HepG2 (cell line): ENCODE results near the gene EBPL. TPM values are rescaled to one million over a fixed set of nuclear protein-coding genes. Genes with fewer than 3 reads are reported as not detected.

Experiments
- CBX2 ChIP-seq, 2 experiments: fragments of 200-600 bp in 1 of 2; sonication (generic); formaldehyde crosslinking in 1 of 2; IDR thresholded peaks; 2 replicates each; pipeline versions ENCODE4 v1.7.0 to v1.8.1; 2018 to 2022; ENCODE audit warnings: low read depth in 2 of 2, low read length in 1 of 2, mild to moderate bottlenecking in 1 of 2, missing genetic modification reagents in 1 of 2
- CEBPB ChIP-seq: IDR thresholded peaks from 2 replicates; pipeline ENCODE4 v1.6.1; 2011; ENCODE audit warnings: low read depth, low read length, improper control_type of control experiment, borderline replicate concordance
- DMAP1 ChIP-seq: IDR thresholded peaks from 2 replicates; pipeline ENCODE4 v1.6.1; 2016
- DPF2 ChIP-seq: sonication (generic); formaldehyde crosslinking; IDR thresholded peaks from 2 replicates; pipeline ENCODE4 v1.4.0; 2020; ENCODE audit warnings: mild to moderate bottlenecking, low read depth, missing genetic modification reagents, borderline replicate concordance
- HMGA1 ChIP-seq: sonication (generic); formaldehyde crosslinking; conservative IDR thresholded peaks from 2 replicates; pipeline ENCODE4 v1.4.0; 2020; ENCODE audit warnings: missing genetic modification reagents
- IRX3 ChIP-seq: sonication (generic); formaldehyde crosslinking; IDR thresholded peaks from 2 replicates; pipeline ENCODE4 v1.8.1; 2023; ENCODE audit warnings: mild to moderate bottlenecking, low read depth, missing genetic modification reagents, borderline replicate concordance
- ISX ChIP-seq: sonication (generic); formaldehyde crosslinking; conservative IDR thresholded peaks from 2 replicates; pipeline ENCODE4 v1.5.0; 2020; ENCODE audit warnings: missing genetic modification reagents
- LCORL ChIP-seq, 2 experiments: fragments of 450-650 bp in 1 of 2; sonication (generic) in 1 of 2; formaldehyde crosslinking in 1 of 2; IDR thresholded peaks; 2 replicates each; pipeline versions ENCODE4 v1.5.0 to v1.6.1; 2017 to 2020; ENCODE audit warnings: antibody characterized with exemption in 1 of 2, missing genetic modification reagents in 1 of 2
- MAFK ChIP-seq, 2 experiments: IDR thresholded peaks in 1 of 2; conservative IDR thresholded peaks in 1 of 2; 2 replicates each; pipeline ENCODE4 v1.6.1; 2011; ENCODE audit warnings: improper control_type of control experiment in 2 of 2, low read length in 2 of 2
- NCOA5 ChIP-seq: sonication (generic); formaldehyde crosslinking; IDR thresholded peaks from 2 replicates; pipeline ENCODE4 v1.4.0; 2020; ENCODE audit warnings: missing genetic modification reagents
- NFYC ChIP-seq: IDR thresholded peaks from 2 replicates; pipeline ENCODE4 v1.6.1; 2016; ENCODE audit warnings: missing genetic modification reagents, missing compliant biosample characterization
- SRSF9 ChIP-seq: fragments of 200-400 bp; formaldehyde crosslinking; IDR thresholded peaks from 2 replicates; pipeline ENCODE4 v1.6.1; 2018; ENCODE audit warnings: borderline replicate concordance, mild to moderate bottlenecking, low read depth, low read length; ENCODE audit not compliant: insufficient read depth, poor library complexity, severe bottlenecking
- ZNF143 ChIP-seq: sonication (generic); formaldehyde crosslinking; IDR thresholded peaks from 2 replicates; pipeline ENCODE4 v1.4.0; 2020; ENCODE audit warnings: missing genetic modification reagents
- ZNF264 ChIP-seq: sonication (generic); formaldehyde crosslinking; IDR thresholded peaks from 2 replicates; pipeline ENCODE4 v1.4.0; 2020; ENCODE audit warnings: missing genetic modification reagents
- ZNF557 ChIP-seq: sonication (generic); formaldehyde crosslinking; IDR thresholded peaks from 2 replicates; pipeline ENCODE4 v1.4.0; 2020; ENCODE audit warnings: missing genetic modification reagents
- ZNF577 ChIP-seq: sonication (generic); formaldehyde crosslinking; IDR thresholded peaks from 2 replicates; pipeline ENCODE4 v1.4.0; 2020; ENCODE audit warnings: mild to moderate bottlenecking, low read depth, missing genetic modification reagents, borderline replicate concordance
- polyA plus RNA-seq, 8 experiments: library from polyadenylated mRNA; depleted of rRNA in 3 of 8; stranded (reverse) in 7 of 8; unstranded in 1 of 8; fragments of >200 nt; fragmentation: Illumina TruSeq in 4 of 8; extraction: Trizol in 4 of 8; gene quantifications; 2 replicates each; pipeline versions ENCODE4 v1.2.1 to v1.2.3, GENCODE V29; 2011 to 2016; ENCODE audit warnings: low read depth in 4 of 8, missing spikeins in 1 of 8, mixed read lengths in 1 of 8; ENCODE audit not compliant: insufficient read depth in 1 of 8
- total RNA-seq, 5 experiments: library from RNA; depleted of rRNA; stranded (reverse); fragments of >200 nt; fragmentation: Illumina TruSeq; extraction: Trizol; gene quantifications; 2 replicates each; pipeline ENCODE4 v1.2.3, GENCODE V29; 2016; ENCODE audit warnings: low read depth in 1 of 5
- TF ChIP-seq, protein P1 (sequence below): sonication (generic); formaldehyde crosslinking; IDR thresholded peaks from 2 replicates; pipeline ENCODE4 v1.4.0; 2020; ENCODE audit warnings: mild to moderate bottlenecking, missing genetic modification reagents
- TF ChIP-seq, protein P2 (sequence below): sonication (generic); formaldehyde crosslinking; IDR thresholded peaks from 2 replicates; pipeline ENCODE4 v1.8.0; 2022; ENCODE audit warnings: mild to moderate bottlenecking, missing genetic modification reagents; ENCODE audit not compliant: insufficient replicate concordance
- TF ChIP-seq, protein P3 (sequence below): sonication (generic); formaldehyde crosslinking; IDR thresholded peaks from 2 replicates; pipeline ENCODE4 v1.5.1; 2020; ENCODE audit warnings: mild to moderate bottlenecking, moderate library complexity, missing genetic modification reagents
- TF ChIP-seq, protein P4 (sequence below): sonication (generic); formaldehyde crosslinking; conservative IDR thresholded peaks from 2 replicates; pipeline ENCODE4 v1.8.0; 2022; ENCODE audit warnings: missing genetic modification reagents
- TF ChIP-seq, protein P5 (sequence below): sonication (generic); formaldehyde crosslinking; conservative IDR thresholded peaks from 2 replicates; pipeline ENCODE4 v1.4.0; 2020; ENCODE audit warnings: missing genetic modification reagents

EBPL gene
- total and polyA plus RNA-seq, 2 of the 13 experiments (the other 11 are each of a cell fraction or from before 2014, with no cell fraction given): 96.5 to 152 TPM

DNA sequence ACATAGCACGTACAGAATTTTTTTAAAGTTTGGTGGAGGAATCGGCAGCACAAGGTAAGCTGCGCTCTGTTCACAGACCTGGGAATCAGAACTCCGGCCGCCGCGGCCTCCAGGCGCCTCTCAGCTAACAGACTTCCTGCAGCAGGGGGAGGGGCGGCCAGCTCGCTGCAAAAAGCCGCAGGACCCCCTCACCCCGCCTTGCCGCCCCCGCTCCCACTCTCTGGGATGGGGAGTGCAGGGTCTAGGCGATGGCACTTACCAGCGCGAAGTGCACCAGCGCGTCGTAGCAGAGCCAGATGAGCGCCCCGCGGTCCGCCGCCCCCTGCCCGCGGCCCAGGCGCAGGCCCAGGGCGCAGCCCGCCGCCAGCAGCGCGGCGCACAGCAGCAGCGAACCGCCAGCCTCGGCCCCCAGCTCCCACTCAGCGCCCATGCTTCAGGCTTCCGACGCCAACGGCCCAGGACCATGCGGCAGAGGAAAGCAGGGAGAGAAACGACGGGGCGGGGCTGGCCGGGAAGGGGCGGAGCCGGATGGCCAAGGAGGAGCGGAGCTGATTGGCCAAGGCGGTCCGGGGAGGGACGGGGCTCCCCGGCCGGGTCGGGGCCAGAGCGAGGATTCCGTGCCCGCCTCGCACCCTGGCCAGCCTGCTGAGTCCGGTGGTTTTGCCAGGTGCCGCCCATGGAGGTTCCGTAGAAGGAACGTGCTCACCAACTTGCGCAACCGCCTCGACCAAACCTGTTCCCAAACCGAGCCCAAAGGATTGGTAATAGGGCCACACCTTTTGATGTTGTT lies at the start of gene EBPL (continued):
- TF ChIP-seq DPF2 (CRISPR knock-in tag) (no peak), NFYC (CRISPR knock-in tag) (peak; percentile 79), DMAP1 (CRISPR knock-in tag) (peak; percentile 83; the same call in 1 of the 2 replicates), MAFK (conservative IDR thresholded peaks at IDR 0.05 in 1 of 2, IDR thresholded peaks at IDR 0.05 in 1 of 2; ENCODE audit: low read length in 2 of 2) (no peak), ZNF143 (CRISPR knock-in tag) (no peak; the same call in 1 of the 2 replicates), IRX3 (CRISPR knock-in tag) (peak; percentile 92), ZNF577 (CRISPR knock-in tag) (no peak), CEBPB (peak; percentile 87), ZNF557 (CRISPR knock-in tag) (no peak; the same call in 1 of the 2 replicates), LCORL (IDR thresholded peaks at IDR 0.05) (no peak), LCORL (CRISPR knock-in tag; IDR thresholded peaks at IDR 0.05) (peak; percentile 87), HMGA1 (CRISPR knock-in tag) (no peak), CBX2 (IDR thresholded peaks at IDR 0.05; ENCODE audit: low read depth, low read length) (no peak), CBX2 (CRISPR knock-in tag; IDR thresholded peaks at IDR 0.05; ENCODE audit: low read depth) (no peak), NCOA5 (CRISPR knock-in tag) (no peak), SRSF9 (no peak), ZNF264 (CRISPR knock-in tag) (no peak; the same call in 1 of the 2 replicates), ISX (CRISPR knock-in tag) (no peak; the same call in 1 of the 2 replicates)
- TF ChIP-seq, protein P1, sequence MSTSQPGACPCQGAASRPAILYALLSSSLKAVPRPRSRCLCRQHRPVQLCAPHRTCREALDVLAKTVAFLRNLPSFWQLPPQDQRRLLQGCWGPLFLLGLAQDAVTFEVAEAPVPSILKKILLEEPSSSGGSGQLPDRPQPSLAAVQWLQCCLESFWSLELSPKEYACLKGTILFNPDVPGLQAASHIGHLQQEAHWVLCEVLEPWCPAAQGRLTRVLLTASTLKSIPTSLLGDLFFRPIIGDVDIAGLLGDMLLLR (CRISPR knock-in tag): peak; percentile 95
- TF ChIP-seq, protein P2, sequence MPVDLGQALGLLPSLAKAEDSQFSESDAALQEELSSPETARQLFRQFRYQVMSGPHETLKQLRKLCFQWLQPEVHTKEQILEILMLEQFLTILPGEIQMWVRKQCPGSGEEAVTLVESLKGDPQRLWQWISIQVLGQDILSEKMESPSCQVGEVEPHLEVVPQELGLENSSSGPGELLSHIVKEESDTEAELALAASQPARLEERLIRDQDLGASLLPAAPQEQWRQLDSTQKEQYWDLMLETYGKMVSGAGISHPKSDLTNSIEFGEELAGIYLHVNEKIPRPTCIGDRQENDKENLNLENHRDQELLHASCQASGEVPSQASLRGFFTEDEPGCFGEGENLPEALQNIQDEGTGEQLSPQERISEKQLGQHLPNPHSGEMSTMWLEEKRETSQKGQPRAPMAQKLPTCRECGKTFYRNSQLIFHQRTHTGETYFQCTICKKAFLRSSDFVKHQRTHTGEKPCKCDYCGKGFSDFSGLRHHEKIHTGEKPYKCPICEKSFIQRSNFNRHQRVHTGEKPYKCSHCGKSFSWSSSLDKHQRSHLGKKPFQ (CRISPR knock-in tag): no peak
- TF ChIP-seq, protein P3, sequence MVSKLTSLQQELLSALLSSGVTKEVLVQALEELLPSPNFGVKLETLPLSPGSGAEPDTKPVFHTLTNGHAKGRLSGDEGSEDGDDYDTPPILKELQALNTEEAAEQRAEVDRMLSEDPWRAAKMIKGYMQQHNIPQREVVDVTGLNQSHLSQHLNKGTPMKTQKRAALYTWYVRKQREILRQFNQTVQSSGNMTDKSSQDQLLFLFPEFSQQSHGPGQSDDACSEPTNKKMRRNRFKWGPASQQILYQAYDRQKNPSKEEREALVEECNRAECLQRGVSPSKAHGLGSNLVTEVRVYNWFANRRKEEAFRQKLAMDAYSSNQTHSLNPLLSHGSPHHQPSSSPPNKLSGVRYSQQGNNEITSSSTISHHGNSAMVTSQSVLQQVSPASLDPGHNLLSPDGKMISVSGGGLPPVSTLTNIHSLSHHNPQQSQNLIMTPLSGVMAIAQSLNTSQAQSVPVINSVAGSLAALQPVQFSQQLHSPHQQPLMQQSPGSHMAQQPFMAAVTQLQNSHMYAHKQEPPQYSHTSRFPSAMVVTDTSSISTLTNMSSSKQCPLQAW (CRISPR knock-in tag): peak; percentile 59
- TF ChIP-seq, protein P4, sequence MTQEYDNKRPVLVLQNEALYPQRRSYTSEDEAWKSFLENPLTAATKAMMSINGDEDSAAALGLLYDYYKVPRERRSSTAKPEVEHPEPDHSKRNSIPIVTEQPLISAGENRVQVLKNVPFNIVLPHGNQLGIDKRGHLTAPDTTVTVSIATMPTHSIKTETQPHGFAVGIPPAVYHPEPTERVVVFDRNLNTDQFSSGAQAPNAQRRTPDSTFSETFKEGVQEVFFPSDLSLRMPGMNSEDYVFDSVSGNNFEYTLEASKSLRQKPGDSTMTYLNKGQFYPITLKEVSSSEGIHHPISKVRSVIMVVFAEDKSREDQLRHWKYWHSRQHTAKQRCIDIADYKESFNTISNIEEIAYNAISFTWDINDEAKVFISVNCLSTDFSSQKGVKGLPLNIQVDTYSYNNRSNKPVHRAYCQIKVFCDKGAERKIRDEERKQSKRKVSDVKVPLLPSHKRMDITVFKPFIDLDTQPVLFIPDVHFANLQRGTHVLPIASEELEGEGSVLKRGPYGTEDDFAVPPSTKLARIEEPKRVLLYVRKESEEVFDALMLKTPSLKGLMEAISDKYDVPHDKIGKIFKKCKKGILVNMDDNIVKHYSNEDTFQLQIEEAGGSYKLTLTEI (CRISPR knock-in tag): no peak
- TF ChIP-seq, protein P5, sequence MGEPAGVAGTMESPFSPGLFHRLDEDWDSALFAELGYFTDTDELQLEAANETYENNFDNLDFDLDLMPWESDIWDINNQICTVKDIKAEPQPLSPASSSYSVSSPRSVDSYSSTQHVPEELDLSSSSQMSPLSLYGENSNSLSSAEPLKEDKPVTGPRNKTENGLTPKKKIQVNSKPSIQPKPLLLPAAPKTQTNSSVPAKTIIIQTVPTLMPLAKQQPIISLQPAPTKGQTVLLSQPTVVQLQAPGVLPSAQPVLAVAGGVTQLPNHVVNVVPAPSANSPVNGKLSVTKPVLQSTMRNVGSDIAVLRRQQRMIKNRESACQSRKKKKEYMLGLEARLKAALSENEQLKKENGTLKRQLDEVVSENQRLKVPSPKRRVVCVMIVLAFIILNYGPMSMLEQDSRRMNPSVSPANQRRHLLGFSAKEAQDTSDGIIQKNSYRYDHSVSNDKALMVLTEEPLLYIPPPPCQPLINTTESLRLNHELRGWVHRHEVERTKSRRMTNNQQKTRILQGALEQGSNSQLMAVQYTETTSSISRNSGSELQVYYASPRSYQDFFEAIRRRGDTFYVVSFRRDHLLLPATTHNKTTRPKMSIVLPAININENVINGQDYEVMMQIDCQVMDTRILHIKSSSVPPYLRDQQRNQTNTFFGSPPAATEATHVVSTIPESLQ (CRISPR knock-in tag): no peak; the same call in 1 of the 2 replicates
